Adrenal gland (tissue), 5 donors: Measurements from ENCODE around the gene PES1.
"Not testable (repeated sequence)": the region's sequence is repeated elsewhere in the genome, so short reads cannot be mapped to it uniquely, and the experiment has no call there.

ENCODE experiments used
- POLR2A ChIP-seq, 2 donors: fragments of 450-650 bp; IDR thresholded peaks; one replicate each; pipeline ENCODE4 v1.6.1; 2017; ENCODE audit warnings: antibody characterized with exemption in 2 of 2, mild to moderate bottlenecking in 2 of 2, moderate library complexity in 1 of 2
- TF ChIP-seq, protein P1 (sequence below), 6 experiments: fragments of 450-650 bp in 4 of 6; fragments of 200-600 bp in 2 of 6; sonication (generic) in 1 of 6; IDR thresholded peaks; 1 replicate in 5 of 6; 2 replicates in 1 of 6; pipeline versions ENCODE4 v1.5.1 to v1.8.0; 2016 to 2021; ENCODE audit warnings: antibody characterized with exemption in 6 of 6, mild to moderate bottlenecking in 2 of 6, moderate library complexity in 1 of 6
- donor health status: DM: no; HTN: no; CAD: no.

DNA sequence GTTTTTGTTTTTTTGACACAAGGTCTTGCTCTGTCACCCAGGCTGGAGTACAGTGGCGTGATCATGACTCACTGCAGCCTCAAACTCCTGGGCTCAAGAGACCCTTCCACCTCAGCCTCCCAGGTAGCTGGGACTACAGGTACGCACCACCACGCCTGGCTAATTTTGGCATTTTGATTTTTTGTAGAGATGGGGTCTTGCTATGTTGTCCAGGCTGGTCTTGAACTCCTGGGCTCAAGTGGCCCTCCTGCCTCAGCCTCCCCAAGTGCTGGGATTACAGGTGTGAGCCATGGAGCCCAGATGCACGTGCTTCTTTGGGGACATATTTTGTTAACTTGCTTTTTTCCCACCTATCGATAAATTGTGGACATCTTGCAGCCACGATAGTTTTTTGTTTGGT lies 24.4 kb downstream of the PES1 start:
- TF ChIP-seq, protein P1, sequence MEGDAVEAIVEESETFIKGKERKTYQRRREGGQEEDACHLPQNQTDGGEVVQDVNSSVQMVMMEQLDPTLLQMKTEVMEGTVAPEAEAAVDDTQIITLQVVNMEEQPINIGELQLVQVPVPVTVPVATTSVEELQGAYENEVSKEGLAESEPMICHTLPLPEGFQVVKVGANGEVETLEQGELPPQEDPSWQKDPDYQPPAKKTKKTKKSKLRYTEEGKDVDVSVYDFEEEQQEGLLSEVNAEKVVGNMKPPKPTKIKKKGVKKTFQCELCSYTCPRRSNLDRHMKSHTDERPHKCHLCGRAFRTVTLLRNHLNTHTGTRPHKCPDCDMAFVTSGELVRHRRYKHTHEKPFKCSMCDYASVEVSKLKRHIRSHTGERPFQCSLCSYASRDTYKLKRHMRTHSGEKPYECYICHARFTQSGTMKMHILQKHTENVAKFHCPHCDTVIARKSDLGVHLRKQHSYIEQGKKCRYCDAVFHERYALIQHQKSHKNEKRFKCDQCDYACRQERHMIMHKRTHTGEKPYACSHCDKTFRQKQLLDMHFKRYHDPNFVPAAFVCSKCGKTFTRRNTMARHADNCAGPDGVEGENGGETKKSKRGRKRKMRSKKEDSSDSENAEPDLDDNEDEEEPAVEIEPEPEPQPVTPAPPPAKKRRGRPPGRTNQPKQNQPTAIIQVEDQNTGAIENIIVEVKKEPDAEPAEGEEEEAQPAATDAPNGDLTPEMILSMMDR (IDR thresholded peaks at IDR 0.05), result not testable (repeated sequence)
- not testable (repeated sequence) for TF ChIP-seq POLR2A (IDR thresholded peaks at IDR 0.05)
